Measurements from ENCODE around the gene NAT9. TPM values are rescaled to one million over a fixed set of nuclear protein-coding genes. Genes with fewer than 3 reads are reported as not detected.

Gene NAT9
- polyA plus RNA-seq, 4 donors, result 41.6 to 47.2 (median 43.9) TPM

GRCh38 chr17:74782571-74782970, 6.4 kb upstream of the NAT9 start:
- DNase-seq (ENCODE audit: low read depth in 4 of 4, low spot score in 3 of 4), result no peak

DNA sequence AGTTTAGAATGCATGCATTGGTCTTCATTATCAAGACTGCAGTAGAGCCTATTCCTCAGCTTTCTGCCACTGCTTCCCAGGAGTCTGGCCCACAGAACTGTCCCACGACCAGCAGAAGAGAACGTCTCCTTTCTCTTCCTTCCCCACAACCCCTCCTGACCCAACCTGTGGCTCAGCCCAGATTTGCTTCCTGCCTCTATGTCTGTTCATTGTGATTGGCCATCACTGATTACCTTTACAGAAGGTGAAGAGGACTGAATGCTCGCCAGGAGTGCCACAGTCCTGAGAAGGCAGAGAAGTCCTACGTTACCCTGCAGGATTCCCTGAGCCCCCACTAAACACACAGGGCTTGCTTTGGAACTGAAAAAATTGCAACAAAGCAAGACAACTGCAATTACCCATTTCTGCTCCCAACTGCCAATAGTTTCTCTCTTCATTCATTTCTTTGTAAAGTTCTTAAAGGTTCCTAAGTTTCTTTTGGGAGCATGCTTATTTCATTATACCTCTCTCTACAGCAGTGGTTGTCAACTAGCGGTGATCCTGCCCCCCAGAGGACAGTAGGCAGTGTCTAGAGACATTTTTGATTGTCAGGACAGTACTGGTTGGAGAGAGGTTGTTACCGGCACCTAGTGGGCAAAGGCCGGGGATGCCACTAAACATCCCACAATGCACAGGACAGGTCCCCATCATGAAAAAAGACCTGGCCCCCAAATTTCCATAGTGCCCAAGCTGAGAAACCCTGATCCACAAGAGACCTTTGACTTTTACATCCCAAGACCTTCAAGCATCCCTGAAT, 4.5 kb upstream of the NAT9 start:
- DNase-seq (ENCODE audit: low read depth in 4 of 4, low spot score in 3 of 4), result no peak

- DNase-seq (ENCODE audit: low read depth in 4 of 4, low spot score in 3 of 4), result no peak
These were observed 3.8 kb upstream of the NAT9 start for GRCh38 chr17:74779948-74780400.

GRCh38 chr17:74779501-74779900, 3.4 kb upstream of the NAT9 start:
- DNase-seq (ENCODE audit: low read depth in 4 of 4, low spot score in 3 of 4), result no peak

- no peak for DNase-seq (ENCODE audit: low read depth in 4 of 4, low spot score in 3 of 4)
These were observed 2.8 kb upstream of the NAT9 start for GRCh38 chr17:74778960-74779359.

- no peak for DNase-seq (ENCODE audit: low read depth in 4 of 4, low spot score in 3 of 4)
These were observed 1.9 kb upstream of the NAT9 start for GRCh38 chr17:74777901-74778515.

DNA sequence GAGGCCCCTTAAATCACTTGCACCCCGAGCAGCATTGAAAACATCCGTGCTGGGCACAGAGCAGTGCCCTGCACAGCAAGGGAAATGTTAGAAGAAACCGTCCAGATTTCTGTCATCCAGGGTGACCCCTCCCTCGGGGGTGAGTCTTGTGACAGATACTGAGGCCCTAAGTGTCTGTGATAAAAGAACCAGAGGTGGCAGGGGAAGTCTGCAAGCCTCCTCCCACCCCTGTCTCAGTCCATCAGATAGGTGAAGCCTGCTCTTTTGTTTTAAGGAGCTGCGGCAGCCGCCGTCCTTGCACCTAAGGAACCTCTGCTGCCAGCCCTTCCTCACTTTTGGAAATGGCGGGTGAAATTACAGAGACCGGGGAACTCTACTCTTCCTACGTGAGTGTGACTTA, 845 bp upstream of the NAT9 start:
- no peak for DNase-seq (ENCODE audit: low read depth in 4 of 4, low spot score in 3 of 4)

GRCh38 chr17:74775409-74776043, 619 bp downstream of the NAT9 start:
- no peak for DNase-seq (ENCODE audit: low read depth in 4 of 4, low spot score in 3 of 4)

DNA sequence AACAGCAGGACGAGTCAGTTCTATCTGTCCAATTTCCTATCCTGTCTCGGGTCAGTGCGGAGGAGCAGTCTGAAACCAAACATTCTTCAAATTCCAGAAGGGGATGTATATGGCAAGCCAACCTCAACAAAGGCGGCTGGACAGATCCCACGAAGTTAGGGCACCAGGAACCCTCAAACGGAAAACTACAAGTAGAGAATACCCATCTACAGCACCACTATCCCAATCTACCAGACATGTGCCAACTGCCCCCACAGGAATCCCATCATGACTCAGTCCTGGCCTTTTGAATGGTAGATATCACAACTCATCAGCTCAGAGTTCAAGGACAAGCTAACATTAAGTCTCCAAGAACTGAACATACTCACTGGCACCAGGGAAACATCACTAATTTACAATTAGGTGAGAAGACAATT, 2.3 kb downstream of the NAT9 start:
- DNase-seq (ENCODE audit: low read depth in 4 of 4, low spot score in 3 of 4), result no peak

- DNase-seq (ENCODE audit: low read depth in 4 of 4, low spot score in 3 of 4), result no peak
These were observed 2.7 kb downstream of the NAT9 start for GRCh38 chr17:74773414-74773813.

GRCh38 chr17:74772053-74772452, 4.1 kb downstream of the NAT9 start:
- DNase-seq (ENCODE audit: low read depth in 4 of 4, low spot score in 3 of 4), result no peak

GRCh38 chr17:74771319-74771914, 4.7 kb downstream of the NAT9 start:
- DNase-seq (ENCODE audit: low read depth in 4 of 4, low spot score in 3 of 4), result no peak

DNA sequence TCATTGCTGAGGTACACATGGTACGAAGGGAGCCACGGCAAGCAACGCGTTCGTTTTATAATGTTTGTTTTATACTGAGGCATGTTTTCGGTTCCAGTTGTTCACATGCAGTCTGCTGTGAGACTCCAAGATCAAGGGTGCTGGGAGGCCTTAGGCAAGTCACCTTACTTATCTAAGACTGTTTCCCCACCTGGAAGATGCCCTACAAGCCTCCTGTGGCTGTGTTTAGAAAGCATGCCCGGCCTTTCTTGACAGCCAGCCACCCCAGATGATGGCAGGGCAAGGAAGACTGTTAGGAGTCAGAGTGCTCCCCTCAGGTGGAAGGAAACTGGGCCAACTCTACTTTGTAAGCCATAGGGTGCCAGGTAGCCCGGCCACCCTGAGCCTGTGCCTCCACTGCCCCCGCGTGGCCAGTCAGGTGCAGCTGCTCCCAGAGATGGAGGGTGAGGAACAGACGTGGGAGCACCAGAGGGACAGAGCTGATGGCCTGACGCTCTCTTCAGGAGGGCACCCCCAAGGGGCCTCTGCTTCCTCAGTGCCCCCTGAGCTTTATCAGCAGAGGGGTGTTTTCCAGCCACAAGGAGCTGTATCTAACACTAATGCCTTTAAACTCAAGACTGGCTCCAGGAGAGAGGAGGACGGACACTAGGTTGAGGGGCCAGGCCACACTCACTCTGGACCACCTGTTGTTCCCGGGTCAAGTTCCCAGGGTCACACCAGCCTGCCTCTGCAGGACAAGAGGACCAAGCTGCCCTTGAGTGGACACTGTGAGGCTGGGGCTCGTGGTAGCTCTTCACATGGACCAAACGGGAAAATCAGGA, 5.4 kb downstream of the NAT9 start:
- no peak for DNase-seq (ENCODE audit: low read depth in 4 of 4, low spot score in 3 of 4)

DNA sequence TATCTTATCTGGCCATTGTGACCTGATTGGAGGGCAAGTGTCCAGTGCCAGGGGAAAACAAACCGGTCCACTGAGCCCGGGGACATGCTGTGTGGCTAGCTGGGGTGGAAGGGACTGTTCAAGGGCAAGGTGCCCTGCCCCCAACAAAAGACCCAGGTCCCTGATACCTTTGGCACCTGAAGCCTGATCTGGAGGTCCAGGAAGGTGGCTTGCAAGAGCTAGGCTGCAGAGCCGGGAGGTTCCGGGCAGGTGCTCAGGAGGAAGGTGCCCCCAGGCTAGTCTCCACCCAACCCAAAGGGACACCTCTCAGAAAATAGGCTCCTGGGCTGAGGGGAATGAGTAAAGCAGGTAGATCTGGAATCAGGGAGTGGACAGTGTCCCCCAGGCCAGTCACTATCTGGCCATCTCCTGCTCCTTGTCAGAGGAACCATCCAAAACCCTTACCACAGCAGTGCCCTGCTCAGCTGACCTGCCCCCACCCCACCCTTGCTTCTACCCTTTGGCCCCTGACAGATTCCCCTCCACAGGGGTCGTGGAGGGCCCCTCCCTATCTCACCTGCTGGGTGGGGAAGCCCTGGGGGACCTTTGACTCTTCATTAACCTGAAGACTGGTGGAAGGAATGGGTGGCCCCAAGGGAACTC, 6.2 kb downstream of the NAT9 start:
- no peak for DNase-seq (ENCODE audit: low read depth in 4 of 4, low spot score in 3 of 4)

GRCh38 chr17:74769266-74769855, 6.8 kb downstream of the NAT9 start:
- no peak for DNase-seq (ENCODE audit: low read depth in 4 of 4, low spot score in 3 of 4)

- no peak for DNase-seq (ENCODE audit: low read depth in 4 of 4, low spot score in 3 of 4)
These were observed 7.4 kb downstream of the NAT9 start for GRCh38 chr17:74768763-74769114.

DNA sequence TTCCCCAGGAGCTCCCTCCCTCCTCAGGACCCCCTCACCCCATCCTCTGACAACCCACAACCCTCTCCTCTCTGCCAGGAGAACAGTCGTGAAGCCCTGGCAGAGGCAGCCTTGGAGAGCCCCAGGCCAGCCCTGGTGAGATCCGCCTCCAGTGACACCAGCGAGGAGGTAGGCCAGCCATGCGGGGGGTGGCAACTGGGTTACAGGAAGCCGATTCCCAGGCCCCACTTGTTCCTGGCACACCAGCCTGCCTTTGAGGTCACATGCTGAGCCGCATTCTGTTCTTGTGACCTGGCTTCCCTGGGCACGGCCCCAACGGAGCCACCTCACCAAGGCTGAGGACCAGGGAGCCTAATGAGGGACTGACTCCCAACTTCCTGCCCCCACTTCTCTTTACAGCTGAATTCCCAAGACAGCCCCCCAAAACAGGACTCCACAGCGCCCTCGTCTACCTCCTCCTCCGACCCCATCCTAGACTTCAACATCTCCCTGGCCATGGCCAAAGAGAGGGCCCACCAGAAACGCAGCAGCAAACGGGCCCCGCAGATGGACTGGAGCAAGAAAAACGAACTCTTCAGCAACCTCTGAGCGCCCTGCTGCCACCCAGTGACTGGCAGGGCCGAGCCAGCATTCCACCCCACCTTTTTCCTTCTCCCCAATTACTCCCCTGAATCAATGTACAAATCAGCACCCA, 7.9 kb downstream of the NAT9 start:
- DNase-seq (ENCODE audit: low read depth in 4 of 4, low spot score in 3 of 4), result no peak

DNA sequence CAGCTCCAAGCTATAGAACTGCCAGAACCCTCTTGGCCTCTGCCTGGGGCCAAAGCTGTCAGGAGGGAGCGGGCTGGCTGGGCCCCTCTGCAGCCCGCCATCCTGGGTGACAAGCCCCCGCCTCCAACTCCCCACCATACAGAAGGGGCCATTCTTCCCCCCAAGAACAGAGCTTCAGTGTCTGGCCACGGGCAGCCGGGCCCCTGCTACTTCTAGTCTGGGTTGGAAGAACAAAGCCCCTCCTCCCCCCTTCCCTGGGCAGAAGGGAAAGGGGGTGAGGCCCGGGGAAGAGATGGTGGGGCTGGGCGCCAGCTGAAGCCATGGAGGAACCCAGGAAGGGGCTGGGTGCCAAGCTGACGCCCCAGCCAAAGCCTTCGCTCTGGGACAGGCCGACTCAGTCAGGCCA, 9.0 kb downstream of the NAT9 start:
- no peak for DNase-seq (ENCODE audit: low read depth in 4 of 4, low spot score in 3 of 4)

DNA sequence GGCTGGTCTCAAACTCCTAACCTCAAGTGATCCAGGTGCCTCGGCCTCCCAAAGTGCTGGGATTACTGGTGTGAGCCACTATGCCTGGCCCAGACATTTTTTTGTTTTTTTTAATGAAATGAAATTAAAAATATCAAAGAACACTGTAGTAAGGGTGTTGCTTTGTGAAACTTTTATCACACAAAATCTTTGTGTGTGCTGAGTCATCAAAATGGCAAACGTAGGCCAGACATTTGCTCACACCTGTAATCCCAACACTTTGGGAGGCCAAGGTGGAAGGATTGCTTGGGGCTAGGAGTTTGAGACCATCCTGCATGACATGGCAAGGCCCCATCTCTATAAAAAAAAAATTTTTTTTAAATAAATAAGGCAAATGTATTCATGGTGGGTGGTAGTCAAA, 9.7 kb downstream of the NAT9 start:
- no peak for DNase-seq (ENCODE audit: low read depth in 4 of 4, low spot score in 3 of 4)
